ENCODE data around the gene DGKQ. TPM values are rescaled to one million over a fixed set of nuclear protein-coding genes. Genes with fewer than 3 reads are reported as not detected.

Gene DGKQ
- total RNA-seq, 1 experiment from 2014 or later: 15.9 TPM

GRCh38 chr4:967113-968104 lies 6.0 kb downstream of the DGKQ start:
- intact Hi-C loops (cut with micrococcal nuclease): no loop called here
- TF ChIP-seq CTCF (IDR thresholded peaks at IDR 0.05; ENCODE audit: unreplicated experiment): no peak
- Mint-ChIP-seq H3K9me3 (ENCODE audit: unreplicated experiment) (no peaks in the 10 kb centered on the region), H3K27me3 (ENCODE audit: insufficient read depth, unreplicated experiment) (no peaks in the 10 kb centered on the region), H3K27ac (ENCODE audit: low read depth, unreplicated experiment) (no peak overlapping the region), H3K4me3 (ENCODE audit: unreplicated experiment) (no peak overlapping the region), H3K4me1 (ENCODE audit: insufficient read depth, unreplicated experiment) (peaks cover 5% of the 10 kb centered on the region), H3K36me3 (ENCODE audit: insufficient read depth, unreplicated experiment) (peaks cover 11% of the 10 kb centered on the region)
- no TSS peak for BruUV-seq (replicated peaks)
- ChIA-PET CTCF (interaction anchor here (0.7 to 1.0 kb wide), 2 partner anchors 20 to 149 kb away, joined by 3 read pairs; no protein-coding TSS in a partner anchor), POLR2A (no interaction called here)
- no peak for DNase-seq (ENCODE audit: unreplicated experiment)

DNA sequence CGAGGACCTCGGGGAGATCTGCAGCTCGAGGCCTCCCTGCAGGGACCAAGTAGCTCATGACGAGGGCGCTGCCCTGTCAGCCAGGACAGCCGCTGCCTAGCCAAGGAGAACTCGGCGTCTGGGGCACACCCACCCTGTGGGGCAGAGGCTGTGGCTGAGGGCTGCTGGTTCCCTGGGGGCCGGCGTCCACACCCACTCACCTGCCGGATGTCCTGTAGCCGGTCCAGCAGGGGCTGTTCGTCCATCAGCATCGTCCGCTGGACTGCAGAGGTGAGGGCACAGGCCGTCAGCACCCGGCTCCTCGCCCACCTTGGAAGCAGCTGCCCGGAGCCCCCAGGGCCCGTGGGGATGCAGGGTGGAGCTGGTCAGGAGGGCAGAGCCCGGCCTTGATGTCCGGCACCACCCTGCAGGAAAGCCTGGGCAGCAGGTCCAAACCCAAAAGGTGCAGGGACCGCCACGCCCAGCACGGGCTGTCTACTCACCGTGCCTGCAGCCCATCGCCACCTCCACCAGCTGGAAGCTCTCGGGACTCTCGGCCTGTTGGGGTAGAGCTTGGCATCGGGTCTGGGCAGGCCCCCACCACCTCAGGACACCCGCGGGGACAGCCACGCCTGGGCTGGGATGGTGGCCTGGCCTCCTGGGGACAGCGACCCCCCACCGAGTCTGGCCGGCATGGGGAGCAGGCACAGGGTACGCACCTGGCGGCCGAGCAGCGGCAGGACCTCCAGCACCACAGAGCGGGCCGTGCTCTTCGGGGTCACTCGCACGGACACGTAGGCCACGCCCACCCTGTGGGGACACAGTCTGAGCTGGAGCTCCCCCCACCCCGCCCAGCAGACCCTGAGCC lies 6.9 kb downstream of the DGKQ start:
- DNase-seq (ENCODE audit: unreplicated experiment): no peak
- TF ChIP-seq CTCF (IDR thresholded peaks at IDR 0.05; ENCODE audit: unreplicated experiment): no peak
- Mint-ChIP-seq H3K27me3 (ENCODE audit: insufficient read depth, unreplicated experiment) (no peaks in the 10 kb centered on the region), H3K27ac (ENCODE audit: low read depth, unreplicated experiment) (no peak overlapping the region), H3K9me3 (ENCODE audit: unreplicated experiment) (no peaks in the 10 kb centered on the region), H3K4me1 (ENCODE audit: insufficient read depth, unreplicated experiment) (peaks cover 4% of the 10 kb centered on the region), H3K36me3 (ENCODE audit: insufficient read depth, unreplicated experiment) (peaks cover 16% of the 10 kb centered on the region), H3K4me3 (ENCODE audit: unreplicated experiment) (no peak overlapping the region)
- CTCF ChIA-PET: no interaction called here
- intact Hi-C loops (cut with micrococcal nuclease): no loop called here
- no TSS peak for BruUV-seq (replicated peaks)
- POLR2A ChIA-PET: no interaction called here

DNA sequence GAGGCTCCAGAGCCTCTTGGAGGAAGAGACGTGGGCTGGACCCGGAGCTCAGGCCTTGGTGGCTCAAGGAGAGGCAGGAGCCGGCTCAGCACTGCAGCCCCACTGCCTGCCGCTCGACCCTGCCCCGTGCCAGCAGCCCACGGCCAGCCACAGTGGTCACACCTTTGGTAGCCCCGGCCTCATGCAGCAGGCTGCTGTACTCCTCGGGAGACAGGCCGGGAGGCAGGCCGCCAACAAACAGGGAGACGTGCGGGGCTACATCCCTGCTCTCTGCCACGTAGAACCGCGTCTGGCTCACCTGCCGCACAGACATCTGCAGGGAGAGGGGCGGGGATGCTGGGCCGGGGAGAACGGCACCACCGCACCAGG lies 7.6 kb downstream of the DGKQ start:
- BruUV-seq (replicated peaks): no TSS peak
- no peak for TF ChIP-seq CTCF (IDR thresholded peaks at IDR 0.05; ENCODE audit: unreplicated experiment)
- ChIA-PET CTCF (no interaction called here), POLR2A (no interaction called here)
- H3K4me1 Mint-ChIP-seq (ENCODE audit: insufficient read depth, unreplicated experiment): no peaks in the 10 kb centered on the region
- H3K4me3 Mint-ChIP-seq (ENCODE audit: unreplicated experiment): no peak overlapping the region
- H3K27me3 Mint-ChIP-seq (ENCODE audit: insufficient read depth, unreplicated experiment): no peaks in the 10 kb centered on the region
- peaks cover 16% of the 10 kb centered on the region for H3K36me3 Mint-ChIP-seq (ENCODE audit: insufficient read depth, unreplicated experiment)
- no peaks in the 10 kb centered on the region for H3K9me3 Mint-ChIP-seq (ENCODE audit: unreplicated experiment)
- no peak for DNase-seq (ENCODE audit: unreplicated experiment)
- H3K27ac Mint-ChIP-seq (ENCODE audit: low read depth, unreplicated experiment): no peak overlapping the region
- intact Hi-C loops (cut with micrococcal nuclease): no loop called here
